Astrocyte of the spinal cord (primary cell): ENCODE results near the gene LRRC27.

Experiments used
- DNase-seq: peaks from one replicate; pipeline ENCODE4 v3.0.0; 2011; ENCODE audit warnings: low read depth, low spot score
- H3K4me3 ChIP-seq: 2 replicates; pipeline ENCODE4 v1.5.1; 2011; ENCODE audit warnings: low read depth, mild to moderate bottlenecking, low read length, moderate library complexity
- in situ Hi-C: cut with HindIII; loops from 2 replicates; pipeline ENCODE4 v1.10.0; 2017; ENCODE audit warnings: low sequenced_read_pairs
- TF ChIP-seq, protein P1 (sequence below): IDR thresholded peaks from 2 replicates; pipeline ENCODE4 v1.5.1; 2012; ENCODE audit warnings: low read depth, mild to moderate bottlenecking, low read length, inconsistent platforms

LRRC27 gene

DNA sequence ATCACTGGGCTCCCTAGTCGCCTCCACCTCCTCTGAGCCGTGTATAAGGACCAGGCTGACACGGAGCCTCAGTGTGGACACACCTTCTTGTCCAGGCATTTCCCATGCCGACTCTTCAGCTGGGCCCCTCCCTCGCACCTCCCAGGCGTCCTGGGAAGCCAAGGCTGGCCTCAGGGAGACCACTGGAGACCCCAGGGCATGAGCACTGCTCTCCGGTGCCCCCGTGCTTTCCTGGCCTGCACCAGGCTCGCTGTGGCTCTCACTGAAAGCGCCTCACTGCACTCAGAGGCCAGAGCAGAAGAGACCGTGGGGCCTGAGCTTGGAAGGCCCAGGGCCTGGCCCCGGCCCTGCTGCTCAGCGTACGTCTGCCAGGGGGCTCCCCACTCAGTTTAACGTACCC, 31.4 kb downstream of the LRRC27 start:
- TF ChIP-seq, protein P1, sequence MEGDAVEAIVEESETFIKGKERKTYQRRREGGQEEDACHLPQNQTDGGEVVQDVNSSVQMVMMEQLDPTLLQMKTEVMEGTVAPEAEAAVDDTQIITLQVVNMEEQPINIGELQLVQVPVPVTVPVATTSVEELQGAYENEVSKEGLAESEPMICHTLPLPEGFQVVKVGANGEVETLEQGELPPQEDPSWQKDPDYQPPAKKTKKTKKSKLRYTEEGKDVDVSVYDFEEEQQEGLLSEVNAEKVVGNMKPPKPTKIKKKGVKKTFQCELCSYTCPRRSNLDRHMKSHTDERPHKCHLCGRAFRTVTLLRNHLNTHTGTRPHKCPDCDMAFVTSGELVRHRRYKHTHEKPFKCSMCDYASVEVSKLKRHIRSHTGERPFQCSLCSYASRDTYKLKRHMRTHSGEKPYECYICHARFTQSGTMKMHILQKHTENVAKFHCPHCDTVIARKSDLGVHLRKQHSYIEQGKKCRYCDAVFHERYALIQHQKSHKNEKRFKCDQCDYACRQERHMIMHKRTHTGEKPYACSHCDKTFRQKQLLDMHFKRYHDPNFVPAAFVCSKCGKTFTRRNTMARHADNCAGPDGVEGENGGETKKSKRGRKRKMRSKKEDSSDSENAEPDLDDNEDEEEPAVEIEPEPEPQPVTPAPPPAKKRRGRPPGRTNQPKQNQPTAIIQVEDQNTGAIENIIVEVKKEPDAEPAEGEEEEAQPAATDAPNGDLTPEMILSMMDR, result no peak
- in situ Hi-C loops, result no loop called here
- no peak for DNase-seq
- H3K4me3 ChIP-seq, result no peak overlapping the region

- DNase-seq, result peak; percentile 6
- TF ChIP-seq, protein P1, result no peak
- H3K4me3 ChIP-seq, result no peak overlapping the region
- in situ Hi-C loops, result no loop called here
Observed at GRCh38 chr10:132363921-132364593, 32.1 kb downstream of the LRRC27 start.

DNA sequence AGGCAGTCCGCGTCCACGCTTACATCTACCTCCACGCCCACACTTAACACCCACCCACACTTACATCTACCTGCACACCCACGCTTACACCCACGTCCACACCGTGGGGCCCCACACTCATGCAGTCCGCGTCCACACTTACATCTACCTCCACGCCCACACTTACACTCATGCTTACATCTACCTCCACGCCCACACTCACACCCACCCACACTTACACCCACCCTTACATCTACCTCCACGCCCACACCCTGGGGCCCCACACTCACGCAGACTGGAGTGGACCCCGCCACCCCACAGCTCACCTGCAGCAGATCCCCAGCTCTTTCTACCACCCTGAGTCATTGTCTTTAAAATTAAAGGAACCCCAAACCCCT, 32.6 kb downstream of the LRRC27 start:
- no peak overlapping the region for H3K4me3 ChIP-seq
- in situ Hi-C loops, result no loop called here
- TF ChIP-seq, protein P1, result no peak
- DNase-seq, result no peak

DNA sequence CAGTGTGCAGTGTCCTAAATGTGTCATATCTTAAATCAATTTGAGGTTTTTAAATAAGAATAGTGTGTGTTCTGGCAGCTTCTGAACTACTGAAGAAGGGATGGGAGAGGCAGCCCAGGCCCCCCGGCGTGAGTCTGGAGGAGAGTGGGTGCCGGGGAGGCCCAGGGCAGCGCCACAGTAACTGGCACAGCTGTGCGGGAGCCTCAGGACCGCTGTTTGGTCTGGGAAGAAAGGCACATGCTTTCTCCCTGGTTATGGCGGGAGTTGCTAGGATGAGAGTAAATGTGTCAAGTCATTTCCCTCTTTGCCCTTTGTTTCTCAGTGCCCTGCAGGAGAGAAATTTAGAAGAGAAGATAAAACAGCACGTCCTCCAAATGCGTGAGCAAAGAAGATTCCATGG, 33.1 kb downstream of the LRRC27 start:
- DNase-seq, result no peak
- no peak overlapping the region for H3K4me3 ChIP-seq
- in situ Hi-C loops, result no loop called here
- TF ChIP-seq, protein P1, result no peak

GRCh38 chr10:132366006-132366405, 34.0 kb downstream of the LRRC27 start:
- TF ChIP-seq, protein P1, result no peak
- H3K4me3 ChIP-seq, result no peak overlapping the region
- no peak for DNase-seq
- in situ Hi-C loops, result no loop called here

- no peak for DNase-seq
- no peak overlapping the region for H3K4me3 ChIP-seq
- in situ Hi-C loops, result no loop called here
- TF ChIP-seq, protein P1, result no peak
Observed at GRCh38 chr10:132366499-132366898, 34.5 kb downstream of the LRRC27 start.
